Loucy (cell line): ENCODE data around the gene MYBL2.

Source experiments
- CTCF ChIP-seq: fragments of 200-600 bp; sonication (generic); conservative IDR thresholded peaks from 2 replicates; pipeline ENCODE4 v1.5.1; 2014; ENCODE audit warnings: mild to moderate bottlenecking, antibody characterized with exemption, low read length
- EZH2phosphoT487 ChIP-seq: fragments of 200-600 bp; IDR thresholded peaks from 2 replicates; pipeline ENCODE4 v1.6.1; 2018; ENCODE audit warnings: antibody characterized with exemption, mild to moderate bottlenecking, moderate library complexity, borderline replicate concordance

GRCh38 chr20:43694763-43695162, 27.8 kb downstream of the MYBL2 start:
- TF ChIP-seq CTCF (no peak), EZH2phosphoT487 (no peak)
